NT2/D1 (cell line): Measurements from ENCODE around the gene HS6ST3.
"Not testable (repeated sequence)": the region's sequence is repeated elsewhere in the genome, so short reads cannot be mapped to it uniquely, and the experiment has no call there.

Experiments
- DNase-seq: peaks from one replicate; pipeline ENCODE4 v3.0.0-alpha.2; 2011; ENCODE audit warnings: low read depth, low spot score
- H3K27me3 ChIP-seq: 2 replicates; pipeline ENCODE4 v1.6.0; 2011; ENCODE audit warnings: mild to moderate bottlenecking; ENCODE audit not compliant: insufficient read length, insufficient read depth
- H3K36me3 ChIP-seq: 2 replicates; pipeline ENCODE4 v1.6.1; 2011; ENCODE audit warnings: mild to moderate bottlenecking, low read length, mixed read lengths; ENCODE audit not compliant: insufficient read depth, insufficient read length
- H3K4me1 ChIP-seq: 2 replicates; pipeline ENCODE4 v1.5.1; 2011; ENCODE audit not compliant: insufficient read depth, insufficient read length
- H3K4me3 ChIP-seq: 2 replicates; pipeline ENCODE4 v1.5.1; 2011; ENCODE audit warnings: low read depth; ENCODE audit not compliant: insufficient read length
- H3K9ac ChIP-seq: 2 replicates; pipeline ENCODE4 v1.6.0; 2011; ENCODE audit warnings: low read depth; ENCODE audit not compliant: insufficient read length
- H3K9me3 ChIP-seq: 2 replicates; pipeline ENCODE4 v1.5.1; 2011; ENCODE audit warnings: mild to moderate bottlenecking, low read length; ENCODE audit not compliant: insufficient read depth
- SUZ12 ChIP-seq: IDR thresholded peaks from 2 replicates; pipeline ENCODE4 v1.6.1; 2011; ENCODE audit not compliant: insufficient read length, insufficient read depth; ENCODE audit errors: extremely low read depth
- YY1 ChIP-seq: IDR thresholded peaks from 2 replicates; pipeline ENCODE4 v1.6.1; 2011; ENCODE audit not compliant: insufficient read length, insufficient read depth
- ZNF274 ChIP-seq: IDR thresholded peaks from 2 replicates; pipeline ENCODE4 v1.6.1; 2011; ENCODE audit warnings: mild to moderate bottlenecking, low read depth, low read length

Gene HS6ST3

GRCh38 chr13:96511587-96511986 is 421.7 kb downstream of the HS6ST3 start:
- TF ChIP-seq ZNF274 (no peak), SUZ12 (no peak), YY1 (no peak)
- H3K36me3 ChIP-seq = no peaks in the 10 kb centered on the region
- no peaks in the 10 kb centered on the region for H3K4me1 ChIP-seq
- H3K27me3 ChIP-seq = no peaks in the 10 kb centered on the region
- no peak overlapping the region for H3K9ac ChIP-seq
- H3K4me3 ChIP-seq = no peak overlapping the region
- H3K9me3 ChIP-seq = no peaks in the 10 kb centered on the region
- no peak for DNase-seq

GRCh38 chr13:96519380-96519779 is 429.5 kb downstream of the HS6ST3 start:
- H3K27me3 ChIP-seq = no peaks in the 10 kb centered on the region
- no peaks in the 10 kb centered on the region for H3K9me3 ChIP-seq
- DNase-seq = no peak
- TF ChIP-seq ZNF274 (no peak), SUZ12 (no peak), YY1 (no peak)
- H3K4me1 ChIP-seq = no peaks in the 10 kb centered on the region
- H3K4me3 ChIP-seq = no peak overlapping the region
- no peaks in the 10 kb centered on the region for H3K36me3 ChIP-seq
- no peak overlapping the region for H3K9ac ChIP-seq

GRCh38 chr13:96524398-96525020 is 434.6 kb downstream of the HS6ST3 start:
- H3K36me3 ChIP-seq, H3K9me3 ChIP-seq, H3K27me3 ChIP-seq, H3K9ac ChIP-seq, H3K4me3 ChIP-seq, H3K4me1 ChIP-seq: not testable (repeated sequence)
- peak; percentile 8 for DNase-seq

GRCh38 chr13:96525715-96526114 is 435.8 kb downstream of the HS6ST3 start:
- H3K4me3 ChIP-seq = no peak overlapping the region
- no peak for DNase-seq
- H3K4me1 ChIP-seq = no peaks in the 10 kb centered on the region
- H3K27me3 ChIP-seq = no peaks in the 10 kb centered on the region
- no peaks in the 10 kb centered on the region for H3K36me3 ChIP-seq
- H3K9me3 ChIP-seq = no peaks in the 10 kb centered on the region
- TF ChIP-seq YY1 (no peak), ZNF274 (no peak), SUZ12 (no peak)
- H3K9ac ChIP-seq = no peak overlapping the region

GRCh38 chr13:96527497-96527896 is 437.6 kb downstream of the HS6ST3 start:
- Histone ChIP-seq H3K4me1 (no peaks in the 10 kb centered on the region), H3K9me3 (no peaks in the 10 kb centered on the region), H3K27me3 (no peaks in the 10 kb centered on the region), H3K9ac (no peak overlapping the region), H3K36me3 (no peaks in the 10 kb centered on the region), H3K4me3 (no peak overlapping the region)
- TF ChIP-seq YY1 = no peak
- DNase-seq = no peak

GRCh38 chr13:96532804-96533203 is 442.9 kb downstream of the HS6ST3 start:
- Histone ChIP-seq H3K4me3 (no peak overlapping the region), H3K4me1 (no peaks in the 10 kb centered on the region), H3K27me3 (no peaks in the 10 kb centered on the region), H3K36me3 (no peaks in the 10 kb centered on the region), H3K9me3 (no peaks in the 10 kb centered on the region), H3K9ac (no peak overlapping the region)
- DNase-seq = no peak
- TF ChIP-seq SUZ12 (no peak), YY1 (no peak), ZNF274 (no peak)

- H3K9me3 ChIP-seq = no peaks in the 10 kb centered on the region
- H3K4me1 ChIP-seq = no peaks in the 10 kb centered on the region
- no peaks in the 10 kb centered on the region for H3K36me3 ChIP-seq
- H3K4me3 ChIP-seq = no peak overlapping the region
- TF ChIP-seq SUZ12 = no peak
- no peak for TF ChIP-seq ZNF274
- TF ChIP-seq YY1 = no peak
- no peaks in the 10 kb centered on the region for H3K27me3 ChIP-seq
- DNase-seq = no peak
- H3K9ac ChIP-seq = no peak overlapping the region
Observed at GRCh38 chr13:96533408-96533807, 443.5 kb downstream of the HS6ST3 start.

GRCh38 chr13:96539791-96540190 is 449.9 kb downstream of the HS6ST3 start:
- Histone ChIP-seq H3K9ac (no peak overlapping the region), H3K36me3 (no peaks in the 10 kb centered on the region), H3K4me1 (no peaks in the 10 kb centered on the region), H3K9me3 (no peaks in the 10 kb centered on the region), H3K27me3 (no peaks in the 10 kb centered on the region), H3K4me3 (no peak overlapping the region)
- TF ChIP-seq ZNF274 (no peak), YY1 (no peak), SUZ12 (no peak)
- DNase-seq = no peak
